Kidney glomerular epithelial cell (primary cell): ENCODE results near the gene PLAU.
"Not testable (repeated sequence)": the region's sequence is repeated elsewhere in the genome, so short reads cannot be mapped to it uniquely, and the experiment has no call there.

ENCODE experiments used
- DNase-seq: peaks from one replicate; lab custom pipeline; 2025; lab: John Stamatoyannopoulos, UW

The PLAU gene

DNA sequence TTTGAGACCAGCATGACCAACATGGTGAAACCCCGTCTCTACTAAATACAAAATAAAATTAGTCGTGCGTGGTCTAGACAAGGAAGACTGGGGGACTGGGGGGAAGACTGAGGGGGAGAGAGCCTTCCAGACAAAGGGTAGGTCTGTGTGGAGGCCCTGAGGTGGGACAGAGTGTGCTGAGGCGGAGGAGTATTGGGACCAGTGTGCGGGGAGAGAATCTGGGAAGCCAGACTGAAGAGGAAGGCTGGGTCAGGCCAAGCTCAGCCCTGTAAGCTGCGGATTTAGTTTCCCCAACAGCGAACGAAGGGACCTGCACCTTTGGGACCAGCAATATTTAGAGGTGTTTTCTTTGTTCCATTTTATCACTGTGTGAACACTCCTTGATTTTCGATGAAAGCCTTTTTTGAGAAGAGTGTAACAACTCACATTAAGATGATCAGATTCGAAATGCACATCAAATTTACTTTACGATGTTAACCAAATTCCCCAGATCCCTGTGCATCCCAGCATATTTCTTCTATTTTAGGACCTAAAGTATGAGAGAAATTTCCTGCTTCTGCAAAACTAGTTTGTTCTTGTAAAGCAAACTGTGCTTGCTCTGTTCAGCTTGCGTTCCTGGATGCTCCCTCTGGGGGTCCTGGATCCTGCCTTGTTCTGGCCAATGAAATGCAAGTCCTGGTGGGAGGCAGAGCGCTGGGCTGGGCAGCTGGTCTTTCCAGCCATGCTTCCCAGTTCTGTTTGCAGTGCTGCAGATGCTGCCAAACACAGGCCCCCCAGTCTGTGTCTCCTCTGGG is 39.4 kb downstream of the PLAU start:
- no peak for DNase-seq

DNA sequence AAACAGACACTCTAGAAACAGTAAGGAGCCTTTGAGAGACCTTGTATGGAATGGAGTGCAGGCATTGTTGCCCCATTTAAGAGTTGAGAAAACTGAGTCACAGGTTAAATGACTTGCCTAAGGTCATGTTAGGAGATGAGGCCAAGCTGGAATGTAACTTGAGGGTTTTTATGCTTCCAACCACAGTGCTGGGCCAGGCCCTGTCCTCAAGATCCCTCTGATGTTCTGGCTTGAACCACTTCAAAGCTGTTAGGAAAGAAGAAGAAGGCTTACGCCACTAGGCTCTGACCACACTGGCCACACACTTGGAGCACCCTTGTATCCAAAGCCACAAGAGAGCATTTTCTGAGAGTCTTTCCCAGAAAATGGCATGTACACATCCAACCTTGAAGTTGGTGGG is 42.7 kb downstream of the PLAU start:
- DNase-seq: no peak

DNA sequence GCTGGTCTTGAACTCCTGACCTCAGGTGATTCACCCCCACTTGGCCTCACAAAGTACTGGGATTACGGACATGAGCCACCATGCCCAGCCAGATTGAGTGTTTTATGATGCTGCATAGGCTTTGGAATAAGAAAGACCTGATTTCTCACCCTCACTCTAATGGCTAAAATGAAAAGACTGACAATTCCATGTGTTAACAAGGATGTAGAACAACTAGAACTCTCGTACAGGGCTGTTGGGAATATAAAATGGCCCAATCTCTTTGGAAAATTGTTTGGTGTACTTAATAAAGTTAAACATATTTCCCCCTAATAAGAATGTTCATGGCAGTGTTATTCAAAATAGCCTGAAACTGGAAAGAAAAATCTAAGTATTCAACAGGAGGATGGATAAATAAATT is 43.8 kb downstream of the PLAU start:
- DNase-seq: no peak

DNA sequence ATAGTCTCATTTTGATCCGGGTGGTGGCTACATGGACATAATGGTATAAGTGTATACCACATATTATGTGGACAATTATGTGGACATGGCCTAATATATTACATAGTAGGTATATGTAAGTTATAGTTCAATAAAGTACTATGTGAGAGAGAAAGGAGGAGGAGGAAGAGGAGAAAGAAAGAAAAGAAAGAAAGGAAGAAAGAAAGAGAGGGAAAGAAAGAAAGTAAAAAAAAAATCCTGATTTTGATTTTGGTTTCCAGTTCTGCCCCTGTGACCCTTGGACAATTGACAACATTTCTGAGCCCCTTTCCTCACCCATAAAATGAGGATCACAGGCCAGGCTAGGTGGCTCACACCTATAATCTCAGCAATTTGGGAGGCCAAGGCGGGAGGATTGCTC is 44.8 kb downstream of the PLAU start:
- DNase-seq: no peak

DNA sequence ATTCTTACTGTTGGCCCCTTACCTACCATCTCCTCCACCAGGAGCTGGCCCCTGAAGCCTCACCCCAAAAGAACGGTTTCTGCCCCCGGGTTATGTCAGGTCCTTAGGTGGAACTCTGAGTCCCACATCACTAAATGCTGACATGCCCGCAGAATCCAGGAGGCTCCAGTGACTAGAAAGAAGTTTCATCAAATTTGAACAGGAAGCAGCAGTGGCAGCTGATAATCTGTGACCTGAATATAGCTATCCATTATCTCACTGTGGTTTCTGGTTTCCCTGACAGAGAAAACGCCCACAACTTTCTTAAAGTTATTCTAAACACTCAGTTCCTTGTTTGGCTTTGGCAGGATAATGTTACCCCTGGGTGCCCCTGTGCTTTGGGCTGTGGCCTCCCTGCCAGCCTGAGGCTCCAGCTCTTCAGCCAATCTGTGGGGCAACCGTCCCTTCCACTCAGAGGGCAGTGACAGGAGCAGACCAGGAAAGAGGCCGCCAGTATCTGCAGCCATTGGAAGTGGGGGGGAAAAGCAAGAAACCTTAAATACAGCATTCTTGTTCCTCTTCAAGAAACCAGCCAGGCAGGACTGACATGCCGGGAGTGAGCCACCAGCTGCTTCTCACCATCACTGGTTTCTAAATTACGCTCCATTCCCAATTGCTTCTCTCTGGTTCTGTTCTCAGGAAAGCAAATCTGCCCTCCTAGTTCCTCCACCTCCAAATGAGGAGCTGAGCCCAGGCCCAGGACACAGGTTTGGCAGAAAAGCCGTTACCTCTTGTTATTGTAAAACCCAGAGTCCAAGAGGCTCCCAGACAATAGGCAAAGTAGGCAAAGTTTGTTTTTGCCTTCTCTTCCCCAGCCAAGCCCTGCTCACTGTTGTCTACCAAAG is 45.8 kb downstream of the PLAU start:
- peak; percentile 60 for DNase-seq

DNA sequence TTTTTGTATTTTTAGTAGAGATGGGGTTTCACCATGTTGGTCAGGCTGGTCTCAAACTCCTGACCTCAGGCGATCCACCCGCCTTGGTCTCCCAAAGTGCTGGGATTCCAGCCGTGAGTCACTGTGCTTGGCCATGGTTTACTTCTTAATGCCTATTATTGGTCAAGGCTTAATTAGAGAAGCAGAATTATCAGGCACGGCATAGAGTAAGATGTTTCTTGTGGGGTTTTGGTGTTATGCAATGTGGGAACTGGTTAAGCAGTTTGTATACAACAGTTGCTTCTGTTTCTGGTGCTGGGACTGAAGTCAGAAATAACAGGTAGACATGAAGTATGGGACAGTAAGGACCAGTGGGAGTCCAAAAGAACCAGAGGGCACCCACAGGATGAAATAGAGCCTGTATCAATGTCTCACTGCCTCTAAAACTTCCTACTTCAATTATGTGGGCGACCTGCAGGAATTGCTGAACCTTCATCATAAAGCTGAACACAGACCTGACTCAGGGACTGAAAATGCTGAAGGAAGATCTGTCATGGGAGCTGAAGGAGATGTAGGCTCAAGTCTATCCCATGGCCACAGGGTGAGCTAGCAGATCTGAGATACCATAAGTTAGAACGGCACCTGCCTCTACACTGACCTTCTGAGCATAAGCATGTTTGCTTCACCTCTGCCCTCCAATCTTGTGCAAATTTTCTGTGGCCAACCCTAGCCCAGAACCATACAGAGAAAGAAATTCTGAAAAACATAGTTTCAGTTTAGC is 48.7 kb downstream of the PLAU start:
- DNase-seq: peak; percentile 15

DNA sequence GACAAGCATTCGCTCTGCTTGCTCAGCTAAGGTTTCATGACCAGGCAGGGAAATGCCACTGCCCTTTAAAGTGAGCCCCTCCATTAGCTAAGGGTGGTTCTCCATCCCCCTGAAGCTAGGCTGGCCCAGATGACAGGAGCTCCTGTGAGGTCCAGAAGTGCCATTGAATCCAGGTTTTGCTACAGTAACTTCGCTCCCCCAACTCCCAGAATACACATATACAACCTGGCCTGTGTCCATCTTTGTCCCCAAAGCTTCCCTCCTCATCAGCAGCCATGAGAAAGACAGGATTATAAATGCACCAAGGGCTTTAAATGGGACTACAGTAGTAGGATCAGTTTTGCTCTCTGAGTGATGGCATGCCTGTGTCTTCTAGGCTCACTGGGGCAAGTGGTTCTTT is 51.5 kb downstream of the PLAU start:
- DNase-seq: no peak

DNA sequence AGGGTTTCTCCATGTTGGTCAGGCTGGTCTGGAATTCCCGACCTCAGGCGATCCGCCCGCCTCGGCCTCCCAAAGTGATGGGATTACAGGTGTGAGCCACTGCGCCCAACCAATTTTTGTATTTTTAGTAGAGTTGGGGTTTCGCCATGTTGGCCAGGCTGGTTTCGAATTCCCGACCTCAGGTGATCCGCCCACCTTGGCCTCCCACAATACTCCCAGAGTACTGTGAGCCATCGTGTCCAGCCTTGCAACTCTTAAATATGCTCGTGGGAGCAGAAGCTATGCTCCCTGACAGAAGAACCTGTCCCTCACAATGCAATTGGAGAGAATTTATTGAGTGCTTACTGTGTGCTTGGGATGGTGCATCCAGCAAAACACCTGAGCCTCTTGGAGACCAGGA is 52.6 kb downstream of the PLAU start:
- DNase-seq: not testable (repeated sequence)

DNA sequence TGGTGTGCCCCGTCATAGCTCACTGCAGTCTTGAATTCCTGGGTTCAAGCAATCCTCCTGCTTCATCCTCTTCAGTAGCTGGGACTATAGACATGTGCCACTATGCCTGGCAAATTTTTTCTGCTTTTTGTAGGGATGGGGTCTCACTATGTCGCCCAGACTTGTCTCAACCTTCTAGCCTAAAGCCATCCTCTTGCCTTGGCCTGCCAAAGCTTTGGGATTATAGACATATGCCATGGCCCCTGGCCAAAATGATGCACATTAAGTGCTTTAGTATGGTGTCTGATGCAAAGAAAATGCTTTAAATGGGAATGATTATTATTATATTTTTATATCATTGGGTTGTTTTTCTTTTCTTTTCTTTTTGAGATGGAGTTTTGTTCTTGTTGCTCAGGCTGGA is 53.8 kb downstream of the PLAU start:
- no peak for DNase-seq

DNA sequence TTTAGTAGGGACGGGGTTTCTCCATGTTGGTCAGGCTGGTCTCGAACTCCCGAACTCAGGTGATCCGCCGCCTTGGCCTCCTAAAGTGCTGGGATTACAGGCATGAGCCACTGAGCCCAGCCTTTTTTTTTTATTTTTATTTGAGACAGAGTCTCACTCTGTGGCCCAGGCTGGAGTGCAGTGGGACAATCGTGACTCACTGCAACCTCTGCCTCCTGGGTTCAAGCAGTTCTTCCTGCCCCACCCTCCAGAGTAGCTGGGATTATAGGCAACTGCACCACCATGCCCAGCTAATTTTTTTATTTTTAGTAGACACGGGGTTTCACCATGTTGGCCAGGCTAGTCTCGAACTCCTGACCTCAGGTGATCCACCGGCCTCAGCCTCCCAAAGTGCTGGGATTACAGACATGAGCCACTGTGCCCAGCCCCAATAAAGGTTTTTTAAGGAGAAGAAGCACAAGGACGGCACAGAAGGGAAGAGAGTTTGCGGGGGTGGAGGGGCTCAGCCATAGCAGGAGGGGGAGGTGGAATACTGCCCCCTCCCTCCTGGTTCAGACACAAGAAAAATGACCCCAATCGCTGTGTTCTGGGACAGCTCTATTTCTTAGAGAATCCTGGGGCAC is 54.4 kb downstream of the PLAU start:
- DNase-seq: not testable (repeated sequence)

DNA sequence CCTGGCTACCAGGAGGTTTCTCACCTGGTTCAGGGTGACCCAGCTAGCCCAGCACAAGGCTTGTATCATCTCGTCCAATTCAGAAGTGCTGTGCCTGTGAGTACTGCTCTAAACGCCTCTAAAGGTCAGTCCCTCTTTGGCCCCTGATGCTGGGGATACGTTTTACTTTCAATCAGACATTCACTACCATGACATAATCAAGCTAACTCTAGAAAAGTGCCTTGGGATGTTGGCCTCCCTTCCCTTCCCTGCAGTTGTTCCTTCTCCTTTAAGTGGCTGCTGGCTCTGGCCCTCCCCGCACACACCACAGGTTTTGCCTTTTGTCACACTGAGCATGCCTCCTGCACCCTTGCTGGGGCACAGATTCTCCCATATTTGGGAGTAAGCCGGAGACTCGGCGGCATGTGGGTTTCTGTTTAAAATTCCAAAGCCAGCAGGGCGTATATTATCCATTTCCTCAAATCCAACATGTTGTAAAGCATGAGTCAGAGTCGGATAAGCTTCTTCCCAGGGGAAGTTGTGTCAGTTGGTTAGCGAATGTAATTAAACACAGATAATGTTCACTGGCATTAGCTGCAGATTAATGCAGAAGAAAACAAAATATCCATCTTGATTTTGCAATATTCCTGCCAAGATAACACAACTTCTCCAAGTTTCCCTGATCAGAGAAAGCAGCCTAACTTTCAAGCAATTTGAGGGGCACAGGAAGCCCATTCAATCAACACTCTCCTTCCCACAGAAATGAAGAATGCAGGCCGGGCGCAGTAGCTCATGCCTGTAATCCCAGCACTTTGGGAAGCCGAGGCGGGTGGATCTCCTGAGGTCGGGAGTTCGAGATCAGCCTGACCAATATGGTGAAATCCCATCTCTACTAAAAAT is 55.2 kb downstream of the PLAU start:
- DNase-seq: peak; percentile 98

DNA sequence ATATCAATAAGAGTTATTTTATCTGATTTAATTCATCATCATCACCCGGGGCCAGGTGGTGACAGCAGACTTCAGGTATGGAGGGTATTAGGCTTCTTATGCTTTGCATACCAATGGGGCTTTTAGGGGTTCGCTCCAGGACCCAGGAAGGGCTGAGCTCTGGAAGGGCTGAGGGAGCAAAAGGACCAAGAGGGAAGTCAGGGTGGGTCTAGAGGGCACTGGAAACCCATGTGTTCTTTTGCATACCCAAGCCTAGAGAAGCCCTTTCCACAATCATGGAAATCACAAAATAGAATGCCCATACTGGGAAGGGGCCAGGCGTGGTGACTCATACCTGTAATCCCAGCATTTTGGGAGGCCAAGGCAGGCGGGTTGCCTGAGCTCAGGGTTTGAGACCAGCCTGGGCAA is 56.1 kb downstream of the PLAU start:
- DNase-seq: no peak
